ENCODE results near the gene ADAMTS6.

GRCh38 chr5:65525726-65526125 lies 44.0 kb upstream of the ADAMTS6 start:
- TF ChIP-seq CTCF (IDR thresholded peaks at IDR 0.05) (no peak), POLR2A (IDR thresholded peaks at IDR 0.05) (no peak)

All from heart left ventricle (tissue), 13 donors.